Measurements from ENCODE around the gene IER3. TPM values are rescaled to one million over a fixed set of nuclear protein-coding genes. Genes with fewer than 3 reads are reported as not detected.

IER3 gene
- total and polyA plus RNA-seq, 2 of the 13 experiments (the other 11 are each of a cell fraction or from before 2014, with no cell fraction given), result 51.1 to 131 TPM

- TF ChIP-seq FOXC1 (CRISPR knock-in tag; IDR thresholded peaks at IDR 0.05; ENCODE audit: borderline replicate concordance) (0 out of 2 replicates have a peak, but pooled peaks have one; percentile 1), ZNF646 (CRISPR knock-in tag; IDR thresholded peaks at IDR 0.05) (no peak), MEIS2 (CRISPR knock-in tag; IDR thresholded peaks at IDR 0.05) (no peak), FLYWCH1 (CRISPR knock-in tag; IDR thresholded peaks at IDR 0.05) (no peak), MYC (CRISPR knock-in tag; IDR thresholded peaks at IDR 0.05; ENCODE audit: borderline replicate concordance) (no peak), YEATS4 (CRISPR knock-in tag; IDR thresholded peaks at IDR 0.05; ENCODE audit: borderline replicate concordance) (no peak; the same call in 1 of the 2 replicates), SRSF9 (IDR thresholded peaks at IDR 0.05; ENCODE audit: borderline replicate concordance, insufficient read depth, low read depth, low read length, poor library complexity, severe bottlenecking) (no peak), NRL (CRISPR knock-in tag; IDR thresholded peaks at IDR 0.05; ENCODE audit: borderline replicate concordance) (peak; percentile 37; the same call in 1 of the 2 replicates), CEBPZ (IDR thresholded peaks at IDR 0.05; ENCODE audit: low read length) (no peak)
- TF ChIP-seq, protein P1, sequence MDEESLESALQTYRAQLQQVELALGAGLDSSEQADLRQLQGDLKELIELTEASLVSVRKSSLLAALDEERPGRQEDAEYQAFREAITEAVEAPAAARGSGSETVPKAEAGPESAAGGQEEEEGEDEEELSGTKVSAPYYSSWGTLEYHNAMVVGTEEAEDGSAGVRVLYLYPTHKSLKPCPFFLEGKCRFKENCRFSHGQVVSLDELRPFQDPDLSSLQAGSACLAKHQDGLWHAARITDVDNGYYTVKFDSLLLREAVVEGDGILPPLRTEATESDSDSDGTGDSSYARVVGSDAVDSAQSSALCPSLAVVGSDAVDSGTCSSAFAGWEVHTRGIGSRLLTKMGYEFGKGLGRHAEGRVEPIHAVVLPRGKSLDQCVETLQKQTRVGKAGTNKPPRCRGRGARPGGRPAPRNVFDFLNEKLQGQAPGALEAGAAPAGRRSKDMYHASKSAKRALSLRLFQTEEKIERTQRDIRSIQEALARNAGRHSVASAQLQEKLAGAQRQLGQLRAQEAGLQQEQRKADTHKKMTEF (CRISPR knock-in tag; IDR thresholded peaks at IDR 0.05), result no peak
- TF ChIP-seq, protein P2, sequence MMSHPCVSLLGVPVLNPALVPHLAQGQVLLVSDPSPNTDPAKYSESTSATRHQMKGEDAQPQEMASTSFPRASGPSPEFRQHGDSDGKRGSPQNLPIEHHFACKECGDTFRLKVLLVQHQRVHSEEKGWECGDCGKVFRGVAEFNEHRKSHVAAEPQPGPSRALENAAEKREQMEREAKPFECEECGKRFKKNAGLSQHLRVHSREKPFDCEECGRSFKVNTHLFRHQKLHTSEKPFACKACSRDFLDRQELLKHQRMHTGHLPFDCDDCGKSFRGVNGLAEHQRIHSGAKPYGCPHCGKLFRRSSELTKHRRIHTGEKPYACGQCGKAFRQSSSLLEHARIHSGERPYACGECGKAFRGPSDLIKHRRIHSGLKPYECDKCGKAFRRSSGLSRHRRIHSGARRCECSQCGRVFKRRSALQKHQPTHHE (CRISPR knock-in tag; IDR thresholded peaks at IDR 0.05; ENCODE audit: borderline replicate concordance), result no peak
- TF ChIP-seq, protein P3, sequence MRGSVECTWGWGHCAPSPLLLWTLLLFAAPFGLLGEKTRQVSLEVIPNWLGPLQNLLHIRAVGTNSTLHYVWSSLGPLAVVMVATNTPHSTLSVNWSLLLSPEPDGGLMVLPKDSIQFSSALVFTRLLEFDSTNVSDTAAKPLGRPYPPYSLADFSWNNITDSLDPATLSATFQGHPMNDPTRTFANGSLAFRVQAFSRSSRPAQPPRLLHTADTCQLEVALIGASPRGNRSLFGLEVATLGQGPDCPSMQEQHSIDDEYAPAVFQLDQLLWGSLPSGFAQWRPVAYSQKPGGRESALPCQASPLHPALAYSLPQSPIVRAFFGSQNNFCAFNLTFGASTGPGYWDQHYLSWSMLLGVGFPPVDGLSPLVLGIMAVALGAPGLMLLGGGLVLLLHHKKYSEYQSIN (CRISPR knock-in tag; IDR thresholded peaks at IDR 0.05; ENCODE audit: borderline replicate concordance), result no peak
- TF ChIP-seq, protein P4, sequence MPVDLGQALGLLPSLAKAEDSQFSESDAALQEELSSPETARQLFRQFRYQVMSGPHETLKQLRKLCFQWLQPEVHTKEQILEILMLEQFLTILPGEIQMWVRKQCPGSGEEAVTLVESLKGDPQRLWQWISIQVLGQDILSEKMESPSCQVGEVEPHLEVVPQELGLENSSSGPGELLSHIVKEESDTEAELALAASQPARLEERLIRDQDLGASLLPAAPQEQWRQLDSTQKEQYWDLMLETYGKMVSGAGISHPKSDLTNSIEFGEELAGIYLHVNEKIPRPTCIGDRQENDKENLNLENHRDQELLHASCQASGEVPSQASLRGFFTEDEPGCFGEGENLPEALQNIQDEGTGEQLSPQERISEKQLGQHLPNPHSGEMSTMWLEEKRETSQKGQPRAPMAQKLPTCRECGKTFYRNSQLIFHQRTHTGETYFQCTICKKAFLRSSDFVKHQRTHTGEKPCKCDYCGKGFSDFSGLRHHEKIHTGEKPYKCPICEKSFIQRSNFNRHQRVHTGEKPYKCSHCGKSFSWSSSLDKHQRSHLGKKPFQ (CRISPR knock-in tag; IDR thresholded peaks at IDR 0.05; ENCODE audit: insufficient replicate concordance), result peak; percentile 74
Observed at GRCh38 chr6:30781395-30781742, 37.0 kb upstream of the IER3 start (continued).
